Vagina (tissue), 2 donors: ENCODE data around the gene DSEL.

Source experiments
- POLR2A ChIP-seq, 2 donors: fragments of 450-650 bp; IDR thresholded peaks; one replicate each; pipeline ENCODE4 v1.6.1; 2017; ENCODE audit warnings: antibody characterized with exemption in 2 of 2, mild to moderate bottlenecking in 2 of 2, moderate library complexity in 2 of 2
- TF ChIP-seq, protein P1 (sequence below), 3 experiments: fragments of 450-650 bp in 2 of 3; fragments of 200-600 bp in 1 of 3; sonication (generic) in 1 of 3; IDR thresholded peaks; one replicate each; pipeline ENCODE4 v1.5.1; 2017 to 2019; ENCODE audit warnings: antibody characterized with exemption in 3 of 3, mild to moderate bottlenecking in 2 of 3, moderate library complexity in 2 of 3

DNA sequence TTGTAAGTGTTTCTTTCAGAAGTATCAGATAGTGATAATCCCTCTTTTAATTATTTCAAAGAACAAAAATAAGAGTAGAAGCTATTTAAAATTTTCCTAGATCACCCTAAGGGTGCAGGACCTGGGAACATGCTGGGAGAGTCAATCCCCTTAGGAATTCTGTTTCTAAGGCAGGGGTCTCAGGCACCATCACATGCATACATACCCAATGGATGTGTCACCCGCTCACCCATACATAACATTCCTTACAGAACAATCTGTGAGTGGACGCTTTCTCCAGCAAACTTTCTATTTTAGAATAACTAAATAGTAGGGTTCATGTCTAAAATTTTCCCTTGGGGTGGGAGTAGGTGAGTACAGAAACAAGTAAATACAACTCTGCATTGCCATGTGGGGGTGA, 8.4 kb downstream of the DSEL start:
- TF ChIP-seq POLR2A (IDR thresholded peaks at IDR 0.05): no peak
- TF ChIP-seq, protein P1, sequence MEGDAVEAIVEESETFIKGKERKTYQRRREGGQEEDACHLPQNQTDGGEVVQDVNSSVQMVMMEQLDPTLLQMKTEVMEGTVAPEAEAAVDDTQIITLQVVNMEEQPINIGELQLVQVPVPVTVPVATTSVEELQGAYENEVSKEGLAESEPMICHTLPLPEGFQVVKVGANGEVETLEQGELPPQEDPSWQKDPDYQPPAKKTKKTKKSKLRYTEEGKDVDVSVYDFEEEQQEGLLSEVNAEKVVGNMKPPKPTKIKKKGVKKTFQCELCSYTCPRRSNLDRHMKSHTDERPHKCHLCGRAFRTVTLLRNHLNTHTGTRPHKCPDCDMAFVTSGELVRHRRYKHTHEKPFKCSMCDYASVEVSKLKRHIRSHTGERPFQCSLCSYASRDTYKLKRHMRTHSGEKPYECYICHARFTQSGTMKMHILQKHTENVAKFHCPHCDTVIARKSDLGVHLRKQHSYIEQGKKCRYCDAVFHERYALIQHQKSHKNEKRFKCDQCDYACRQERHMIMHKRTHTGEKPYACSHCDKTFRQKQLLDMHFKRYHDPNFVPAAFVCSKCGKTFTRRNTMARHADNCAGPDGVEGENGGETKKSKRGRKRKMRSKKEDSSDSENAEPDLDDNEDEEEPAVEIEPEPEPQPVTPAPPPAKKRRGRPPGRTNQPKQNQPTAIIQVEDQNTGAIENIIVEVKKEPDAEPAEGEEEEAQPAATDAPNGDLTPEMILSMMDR (IDR thresholded peaks at IDR 0.05): no peak
